A172 (cell line): ENCODE data around the gene IL25. TPM values are rescaled to one million over a fixed set of nuclear protein-coding genes. Genes with fewer than 3 reads are reported as not detected.
"Not testable (repeated sequence)": the region's sequence is repeated elsewhere in the genome, so short reads cannot be mapped to it uniquely, and the experiment has no call there.

Experiments used
- DNase-seq: peaks from one replicate; pipeline ENCODE4 v3.0.0-alpha.2; 2015; ENCODE audit warnings: low spot score
- total RNA-seq: library from RNA; depleted of rRNA; stranded (reverse); fragments of >200 nt; shearing (Covaris generic); gene quantifications from 2 replicates; pipeline ENCODE4 v1.2.3, GENCODE V29; 2014; rRNA removed

The IL25 gene
- total RNA-seq, 1 experiment from 2014 or later: not detected

DNA sequence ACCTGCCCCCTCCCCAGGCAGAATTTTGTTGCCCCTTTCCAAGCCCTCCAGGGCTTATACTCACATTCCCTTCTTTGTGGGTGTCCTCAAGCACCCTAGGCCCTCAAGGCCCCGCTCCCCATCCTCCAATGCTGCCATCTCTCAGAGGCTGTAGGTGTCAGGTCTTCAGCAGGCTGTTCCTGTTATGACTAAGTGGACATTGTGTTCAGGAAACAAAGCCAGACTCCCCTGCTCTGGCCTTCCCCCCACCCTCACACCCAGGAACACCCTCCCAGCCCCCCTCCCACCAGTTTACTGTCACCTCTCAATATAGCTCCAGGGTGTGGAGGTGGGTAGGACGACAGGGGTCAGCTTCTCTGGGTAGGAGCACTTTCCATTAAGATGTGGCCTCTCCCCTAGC lies 36.9 kb downstream of the IL25 start:
- DNase-seq: no peak

DNA sequence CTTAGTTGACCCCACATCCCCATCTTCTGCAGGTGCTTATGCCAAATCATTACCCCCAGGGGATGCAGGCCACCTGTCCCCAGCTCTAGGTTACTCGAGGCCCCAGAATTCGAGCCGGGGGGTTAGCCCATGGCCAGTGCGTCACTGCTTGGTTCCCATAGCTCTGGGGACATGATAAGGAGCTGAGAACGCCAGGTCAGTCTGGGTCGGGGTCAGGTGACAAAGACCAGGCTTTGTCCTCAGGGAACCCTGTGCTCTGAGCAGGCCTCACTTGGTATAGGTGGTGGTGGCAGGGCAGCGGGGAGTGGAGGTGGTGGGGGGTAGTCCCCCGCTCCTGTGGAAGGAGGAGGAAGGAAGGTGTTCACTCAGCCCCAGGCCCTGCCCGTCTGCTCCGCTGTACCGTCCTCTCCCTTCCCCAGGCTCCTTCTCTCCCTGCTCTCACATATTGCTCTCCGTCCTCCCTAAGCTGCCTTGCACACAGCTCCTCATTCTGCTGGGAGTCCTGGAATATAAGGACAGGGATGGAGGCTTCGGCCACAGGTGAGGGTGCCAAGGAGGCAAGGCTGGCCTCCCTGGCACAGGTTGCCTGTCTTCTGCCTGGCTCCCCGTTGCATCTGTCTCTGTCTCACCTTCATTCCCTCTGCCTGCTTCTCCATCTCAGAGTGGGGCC lies 37.5 kb downstream of the IL25 start:
- DNase-seq: no peak

DNA sequence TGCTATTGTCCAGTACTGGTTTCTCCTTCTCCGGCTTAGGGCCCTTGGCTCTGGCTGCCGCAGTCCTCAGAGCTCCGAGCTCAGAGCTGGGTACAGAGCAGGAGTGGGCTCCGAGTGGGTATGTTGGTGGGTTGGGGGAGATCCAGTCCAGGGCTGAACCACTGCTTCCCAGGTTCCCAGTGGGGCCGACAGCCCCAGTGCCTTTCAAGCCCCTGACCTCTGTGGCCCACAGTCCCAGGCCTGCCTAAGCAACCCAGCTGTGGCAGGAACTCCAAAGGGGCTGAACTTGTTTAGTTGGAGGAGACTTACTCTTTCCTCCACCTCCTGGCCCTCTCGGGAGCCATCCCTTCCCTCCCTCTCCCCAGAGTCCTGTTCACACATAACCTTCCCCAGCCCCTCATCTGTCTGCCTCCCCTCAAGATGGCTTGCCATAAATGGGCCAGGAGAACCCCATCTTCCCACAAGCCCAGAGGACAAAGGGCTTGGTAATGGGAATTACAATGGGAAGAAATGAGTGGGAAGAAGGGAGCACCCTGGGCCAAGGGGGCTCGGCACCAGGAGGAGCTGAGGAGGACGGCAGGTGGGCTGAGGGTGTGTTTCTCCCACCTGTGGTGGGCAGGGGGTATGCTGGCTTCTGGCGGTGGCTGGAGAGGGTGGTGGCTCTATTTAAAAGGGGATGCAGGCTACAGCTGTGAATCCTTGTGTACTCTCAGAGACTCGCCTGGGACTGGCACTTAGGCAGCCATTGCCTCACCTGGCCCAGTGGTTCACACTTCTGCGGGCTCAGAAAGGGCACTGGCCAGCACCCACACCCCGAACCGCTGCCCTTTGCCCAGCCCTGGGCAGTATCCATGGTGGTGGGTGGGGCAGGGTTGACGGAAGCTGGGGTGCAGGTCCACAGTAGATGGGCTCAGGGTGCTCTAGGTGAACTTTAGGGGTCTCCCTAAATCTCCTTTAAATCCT lies 39.2 kb downstream of the IL25 start:
- DNase-seq: no peak

DNA sequence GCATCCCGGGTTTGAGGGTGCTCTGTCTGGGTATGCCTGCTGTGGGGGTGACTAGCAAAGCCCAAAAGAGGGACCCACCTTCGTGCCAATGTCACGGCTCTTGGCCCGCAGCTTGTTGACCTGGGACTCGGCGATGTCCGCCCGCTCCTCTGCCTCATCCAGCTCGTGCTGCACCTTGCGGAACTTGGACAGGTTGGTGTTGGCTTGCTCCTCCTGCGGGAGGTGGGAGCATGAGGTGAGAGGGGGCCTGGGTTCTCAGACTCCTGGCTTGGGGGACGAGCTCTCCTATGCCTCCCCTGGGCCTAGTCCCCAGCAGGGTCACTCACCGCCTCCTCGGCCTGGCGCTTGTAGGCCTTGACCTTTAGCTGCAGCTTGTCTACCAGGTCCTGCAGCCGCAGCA lies 41.1 kb downstream of the IL25 start:
- DNase-seq: no peak

DNA sequence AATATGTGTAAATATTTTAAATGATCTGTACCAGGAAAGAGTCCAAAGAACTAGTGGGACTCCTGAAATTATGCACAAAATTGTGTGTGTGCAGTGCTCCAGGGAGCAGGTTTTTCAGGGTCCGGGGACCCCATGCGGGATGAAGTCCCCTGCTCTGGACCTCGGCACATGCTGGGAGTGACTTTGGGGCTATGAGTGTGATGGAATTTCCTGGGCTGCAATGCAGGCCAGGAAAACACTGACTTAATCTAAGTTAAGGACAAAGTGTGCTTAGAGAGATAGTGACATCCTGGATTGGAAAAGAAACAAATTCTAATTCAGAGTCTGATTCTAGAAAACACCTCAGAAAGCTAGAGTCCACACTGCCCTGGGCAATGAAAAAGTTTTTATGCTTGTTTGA lies 41.6 kb downstream of the IL25 start:
- DNase-seq: no peak

DNA sequence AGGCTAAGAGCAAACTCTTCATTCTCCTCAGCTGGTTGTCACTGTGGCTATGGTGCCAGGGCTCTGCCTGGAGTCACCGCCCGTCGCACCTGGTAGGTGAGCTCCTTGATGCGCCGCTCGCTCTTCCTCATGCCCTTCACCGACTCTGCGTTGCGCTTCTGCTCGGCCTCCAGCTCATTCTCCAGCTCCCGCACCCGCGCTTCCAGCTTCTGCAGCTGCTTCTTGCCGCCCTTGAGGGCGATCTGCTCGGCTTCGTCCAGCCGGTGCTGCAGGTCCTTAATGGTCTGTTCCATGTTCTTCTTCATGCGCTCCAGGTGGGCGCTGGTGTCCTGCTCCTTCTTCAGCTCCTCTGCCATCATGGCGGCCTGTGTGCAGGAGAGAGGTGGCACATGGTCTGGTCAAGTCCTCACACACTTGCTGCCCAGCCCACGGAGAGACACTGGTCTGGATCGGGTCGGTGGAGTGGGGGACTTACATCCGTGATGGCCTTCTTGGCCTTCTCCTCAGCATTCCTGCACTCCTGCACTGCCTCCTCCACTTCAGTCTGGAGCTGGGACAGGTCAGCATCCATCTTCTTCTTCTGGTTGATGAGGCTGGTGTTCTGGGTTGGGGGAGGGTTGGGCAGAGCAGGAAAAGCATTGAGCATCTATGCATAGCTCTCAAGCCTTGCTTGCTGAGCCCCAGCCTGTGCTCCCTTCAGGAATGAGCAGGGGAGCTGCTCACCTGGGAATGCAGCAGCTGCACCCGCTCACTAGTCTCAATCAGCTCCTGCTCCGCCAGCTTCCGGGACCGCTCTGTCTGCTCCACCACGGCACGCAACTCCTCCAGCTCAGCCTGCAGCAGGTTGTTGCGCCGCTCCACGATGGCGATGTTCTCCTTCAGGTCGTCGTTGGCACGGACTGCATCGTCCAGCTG lies 42.6 kb downstream of the IL25 start:
- DNase-seq: no peak

DNA sequence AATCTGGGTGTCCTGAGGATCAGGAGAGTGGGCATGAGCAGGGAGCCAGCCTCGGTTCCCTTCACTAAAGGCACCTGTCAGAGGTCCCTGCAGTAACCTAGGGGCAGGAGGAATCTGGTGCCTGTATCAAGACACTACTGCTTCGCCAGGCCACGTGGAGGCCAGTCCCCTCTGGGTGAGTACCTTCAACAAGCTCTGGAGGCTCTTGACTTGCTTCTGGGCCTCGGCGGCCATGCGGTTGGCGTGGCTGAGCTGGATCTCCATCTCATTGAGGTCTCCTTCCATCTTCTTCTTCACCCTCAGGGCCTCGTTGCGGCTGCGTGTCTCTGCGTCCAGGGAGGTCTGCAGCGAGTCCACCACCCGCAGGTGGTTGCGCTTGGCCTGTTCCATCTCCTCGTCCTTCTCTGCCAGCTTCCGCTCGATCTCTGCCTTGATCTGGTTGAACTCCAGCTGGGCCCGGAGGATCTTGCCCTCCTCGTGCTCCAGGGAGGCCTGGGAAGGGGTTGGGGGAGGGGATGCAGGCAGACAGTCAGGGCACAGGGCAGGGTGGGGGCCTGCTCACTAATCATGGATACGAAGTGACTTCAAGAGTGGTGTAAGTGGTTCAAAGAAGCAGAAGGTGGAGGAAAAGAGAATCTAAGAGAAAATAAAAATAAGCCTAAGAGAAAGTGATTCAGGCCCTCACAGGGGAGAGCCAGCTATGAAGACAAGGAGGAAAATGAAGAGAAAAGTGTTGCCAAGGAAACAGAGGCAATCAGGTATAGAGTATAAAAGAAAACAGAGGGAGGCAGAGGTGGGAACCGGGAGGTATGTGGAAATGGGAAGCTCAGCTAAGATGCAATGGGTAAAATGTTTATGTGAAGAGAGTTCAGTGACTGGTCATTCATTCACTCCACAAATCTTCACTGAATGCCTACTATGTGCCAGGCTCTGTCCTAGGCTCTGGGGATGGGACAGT lies 43.5 kb downstream of the IL25 start:
- no peak for DNase-seq

DNA sequence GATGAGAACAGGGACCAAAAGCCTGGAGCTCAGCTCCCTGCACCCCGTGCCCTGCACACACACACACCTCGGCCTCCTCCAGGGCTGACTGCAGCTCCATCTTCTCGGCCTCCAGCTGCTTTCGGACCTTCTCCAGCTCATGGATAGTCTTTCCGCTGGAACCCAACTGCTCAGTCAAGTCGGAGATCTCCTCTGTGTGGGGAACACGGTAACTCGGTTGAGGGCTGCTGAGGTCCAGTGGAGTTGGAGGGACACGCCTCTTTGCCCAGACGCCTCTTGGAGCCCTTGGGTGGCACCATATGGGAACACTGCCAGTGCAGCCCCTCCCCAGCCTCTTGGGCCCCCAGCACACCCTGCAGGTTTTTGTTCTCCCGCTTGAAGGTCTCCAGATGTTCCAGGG lies 44.2 kb downstream of the IL25 start:
- no peak for DNase-seq

DNA sequence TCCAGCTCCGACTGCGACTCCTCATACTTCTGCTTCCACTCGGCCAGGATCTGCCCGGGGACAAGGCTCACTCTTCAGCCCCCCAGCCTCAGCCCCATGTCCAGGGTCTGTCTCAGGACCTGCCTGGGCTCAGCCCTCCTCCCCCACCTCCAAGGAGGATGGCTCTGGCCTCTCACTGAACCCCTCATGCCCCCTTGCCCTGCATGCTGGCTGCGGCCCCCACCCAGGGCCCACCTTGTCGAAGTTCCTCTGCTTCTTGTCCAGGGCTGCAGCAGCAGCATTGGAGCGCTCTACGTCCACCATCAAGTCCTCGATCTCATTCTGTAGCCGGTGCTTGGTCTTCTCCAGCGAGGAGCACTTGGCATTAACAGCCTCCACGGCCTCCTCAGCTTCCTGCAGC lies 44.7 kb downstream of the IL25 start:
- DNase-seq: not testable (repeated sequence)

DNA sequence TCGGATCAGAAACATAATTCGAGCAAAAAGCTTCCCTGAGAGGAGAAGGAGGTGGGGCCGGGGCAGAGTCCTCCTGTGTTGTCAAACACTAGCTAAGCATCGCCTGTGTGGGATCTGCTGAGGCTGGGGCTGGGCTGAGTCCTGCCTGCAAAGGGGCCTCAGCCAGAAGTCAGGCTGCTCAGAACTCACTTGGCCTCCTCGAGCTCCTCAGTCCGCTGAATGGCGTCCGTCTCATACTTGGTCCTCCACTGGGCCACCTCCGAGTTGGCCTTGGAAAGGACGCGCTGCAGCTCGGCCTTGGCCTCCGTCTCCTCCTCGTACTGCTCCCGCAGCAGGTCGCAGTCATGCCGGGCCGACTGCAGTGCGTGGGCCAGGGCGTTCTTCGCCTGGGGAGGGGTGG lies 45.4 kb downstream of the IL25 start:
- no peak for DNase-seq

DNA sequence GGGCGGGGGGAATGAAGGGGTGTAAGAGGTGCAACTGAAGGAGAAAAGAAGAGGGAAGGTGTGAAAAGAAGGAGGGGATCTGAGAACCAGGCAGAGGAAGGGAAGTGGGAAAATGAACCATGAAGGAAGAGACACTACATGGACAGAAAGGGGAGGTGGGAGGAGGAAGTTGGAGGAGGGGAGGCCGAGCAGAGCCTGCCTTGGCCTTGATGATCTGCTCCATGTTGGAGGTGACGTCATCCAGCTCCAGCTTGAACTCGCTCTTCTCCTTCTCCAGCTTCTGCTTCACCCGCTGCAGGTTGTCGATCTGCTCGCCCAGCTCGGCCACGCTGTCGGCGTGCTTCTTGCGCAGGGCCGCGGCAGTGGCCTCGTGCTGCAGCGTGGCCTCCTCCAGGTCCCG lies 47.0 kb downstream of the IL25 start:
- not testable (repeated sequence) for DNase-seq

DNA sequence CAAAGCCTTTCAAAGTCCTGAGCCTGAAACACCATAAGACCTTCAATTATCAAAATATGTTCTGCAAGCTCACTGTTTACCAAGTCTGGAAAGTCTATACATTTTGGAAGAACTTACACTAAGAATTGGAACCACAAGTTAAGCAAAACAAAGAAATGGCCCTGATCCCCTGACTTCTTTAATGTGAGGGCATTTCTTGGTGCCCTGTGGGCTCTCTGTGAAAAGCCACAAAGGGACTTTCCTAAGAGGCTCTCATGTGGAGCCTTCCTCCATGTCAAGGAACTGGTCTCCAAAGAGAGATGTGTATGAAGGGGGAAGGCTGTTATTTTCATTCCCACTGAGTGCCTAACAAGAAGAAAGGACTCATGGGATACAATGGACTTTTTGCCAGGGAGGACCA lies 49.0 kb downstream of the IL25 start:
- no peak for DNase-seq

DNA sequence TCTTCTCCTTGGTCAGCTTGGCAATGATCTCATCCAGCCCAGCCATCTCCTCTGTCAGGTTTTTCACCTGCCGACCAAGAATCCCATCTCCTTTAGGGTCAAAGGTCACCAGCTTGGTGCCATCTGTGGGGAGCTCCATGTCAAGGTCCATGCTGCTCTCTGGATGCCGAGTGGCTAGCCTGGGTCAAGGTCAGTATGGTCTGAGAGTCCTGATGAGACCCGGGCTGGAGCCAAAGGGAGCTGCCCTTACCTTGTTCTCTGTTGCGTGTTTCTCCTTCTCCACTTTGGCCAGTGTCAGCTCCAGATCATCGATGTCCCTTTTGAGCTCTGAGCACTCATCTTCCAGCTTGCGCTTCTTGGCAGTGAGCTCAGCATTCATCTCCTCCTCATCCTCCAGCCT lies 51.0 kb downstream of the IL25 start:
- no peak for DNase-seq

DNA sequence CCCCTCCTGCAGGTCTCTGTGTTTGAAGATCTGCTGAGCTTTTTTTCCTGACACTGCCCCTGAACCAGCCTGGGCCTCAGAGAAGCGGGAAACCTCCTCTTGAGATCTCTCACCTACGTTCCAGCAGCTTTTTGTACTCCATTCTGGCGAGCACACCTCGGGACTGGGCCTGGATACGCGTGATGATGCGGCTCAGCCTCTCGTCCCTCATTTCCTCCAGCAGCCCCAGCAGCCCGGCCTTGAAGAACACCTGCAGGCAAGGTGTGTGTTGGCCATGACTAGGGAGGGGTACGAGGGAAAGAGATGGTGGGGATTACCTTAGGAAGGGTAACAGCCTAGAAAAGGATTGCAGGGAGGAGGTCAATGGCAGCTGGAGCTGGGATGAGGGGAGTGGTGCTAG lies 52.6 kb downstream of the IL25 start:
- DNase-seq: no peak

DNA sequence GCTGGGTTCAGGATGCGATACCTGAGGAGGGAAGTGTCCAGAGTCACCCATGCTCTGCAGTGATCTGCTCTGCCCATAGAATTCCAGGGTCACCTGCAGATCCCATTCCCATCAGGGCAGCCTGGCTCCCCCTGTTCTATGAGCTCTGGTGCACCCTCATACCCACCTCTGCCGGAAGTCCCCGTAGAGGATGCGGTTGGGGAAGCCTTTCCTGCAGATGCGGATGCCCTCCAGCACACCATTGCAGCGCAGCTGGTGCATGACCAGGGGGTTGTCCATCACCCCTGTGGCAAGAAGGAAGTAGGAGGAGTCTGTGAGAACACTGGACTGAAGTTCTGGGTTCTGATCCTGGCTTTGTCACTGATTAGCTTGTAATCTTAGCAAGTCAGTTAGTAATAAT lies 53.2 kb downstream of the IL25 start:
- DNase-seq: not testable (repeated sequence)

Other genes starting within 250 kb of the IL25 start
- gene SLC7A8, start 189.1 kb upstream of the IL25 start, total RNA-seq: 1.5 and 2.5 TPM in 2 replicates
- gene RNF212B, start 134.9 kb upstream of the IL25 start, total RNA-seq: not detected in 2 replicates
- 4.5 and 4.7 TPM in 2 replicates for gene HOMEZ, start 86.7 kb upstream of the IL25 start, total RNA-seq
- 1.4 and 1.9 TPM in 2 replicates for gene PPP1R3E, start 70.0 kb upstream of the IL25 start, total RNA-seq
- gene BCL2L2, start 66.0 kb upstream of the IL25 start, total RNA-seq: 5.8 and 7.6 TPM in 2 replicates
- gene PABPN1, start 51.4 kb upstream of the IL25 start, total RNA-seq: 66.5 and 85.1 TPM in 2 replicates
- gene SLC22A17, start 19.9 kb upstream of the IL25 start, total RNA-seq: 10.3 and 11.6 TPM in 2 replicates
- not detected in 2 replicates for gene EFS, start 7.6 kb upstream of the IL25 start, total RNA-seq
- not detected in 2 replicates for gene CMTM5, start 4.2 kb downstream of the IL25 start, total RNA-seq
- not detected in 2 replicates for gene MYH6, start 35.5 kb downstream of the IL25 start, total RNA-seq
- gene MYH7, start 62.9 kb downstream of the IL25 start, total RNA-seq: not detected in 2 replicates
- 42.2 and 52.6 TPM in 2 replicates for gene NGDN, start 96.9 kb downstream of the IL25 start, total RNA-seq
- gene ZFHX2, start 179.0 kb downstream of the IL25 start, total RNA-seq: 0.29 TPM in 2 replicates
- 5.0 and 5.2 TPM in 2 replicates for gene THTPA, start 183.5 kb downstream of the IL25 start, total RNA-seq
- 6.0 and 16.6 TPM in 2 replicates for gene AP1G2, start 195.0 kb downstream of the IL25 start, total RNA-seq
- not detected in 2 replicates for gene JPH4, start 206.0 kb downstream of the IL25 start, total RNA-seq